Effector memory CD4-positive, alpha-beta T cell (primary cell): Measurements from ENCODE around the gene XPO4.
"Not testable (repeated sequence)": the region's sequence is repeated elsewhere in the genome, so short reads cannot be mapped to it uniquely, and the experiment has no call there.

ENCODE experiments used
- DNase-seq, 3 donors: peaks; one replicate each; pipeline ENCODE4 v3.0.0-alpha.2; 2020
- H3K27ac ChIP-seq: 2 replicates; pipeline ENCODE4 v1.7.0; 2013; ENCODE audit warnings: mild to moderate bottlenecking, low read length, moderate library complexity; ENCODE audit not compliant: insufficient read depth, poor library complexity, severe bottlenecking
- H3K27me3 ChIP-seq: replicated peaks from 2 replicates; pipeline ENCODE4 v1.7.0; 2013; ENCODE audit warnings: mild to moderate bottlenecking, low read length; ENCODE audit not compliant: insufficient read depth, control insufficient read depth, poor library complexity, severe bottlenecking
- H3K36me3 ChIP-seq: 2 replicates; pipeline ENCODE4 v1.7.0; 2013; ENCODE audit warnings: mild to moderate bottlenecking, low read length, moderate library complexity; ENCODE audit not compliant: control insufficient read depth, insufficient read depth
- H3K4me1 ChIP-seq: 2 replicates; pipeline ENCODE4 v1.7.0; 2013; ENCODE audit warnings: low read length, mild to moderate bottlenecking; ENCODE audit not compliant: control insufficient read depth, insufficient read depth, poor library complexity, severe bottlenecking
- H3K4me3 ChIP-seq: 2 replicates; pipeline ENCODE4 v1.7.0; 2013; ENCODE audit warnings: low read length, low read depth, mild to moderate bottlenecking; ENCODE audit not compliant: insufficient read depth, poor library complexity, severe bottlenecking
- H3K9me3 ChIP-seq: 2 replicates; pipeline ENCODE4 v1.7.0; 2013; ENCODE audit warnings: mild to moderate bottlenecking, low read length, moderate library complexity; ENCODE audit not compliant: control insufficient read depth

The XPO4 gene

DNA sequence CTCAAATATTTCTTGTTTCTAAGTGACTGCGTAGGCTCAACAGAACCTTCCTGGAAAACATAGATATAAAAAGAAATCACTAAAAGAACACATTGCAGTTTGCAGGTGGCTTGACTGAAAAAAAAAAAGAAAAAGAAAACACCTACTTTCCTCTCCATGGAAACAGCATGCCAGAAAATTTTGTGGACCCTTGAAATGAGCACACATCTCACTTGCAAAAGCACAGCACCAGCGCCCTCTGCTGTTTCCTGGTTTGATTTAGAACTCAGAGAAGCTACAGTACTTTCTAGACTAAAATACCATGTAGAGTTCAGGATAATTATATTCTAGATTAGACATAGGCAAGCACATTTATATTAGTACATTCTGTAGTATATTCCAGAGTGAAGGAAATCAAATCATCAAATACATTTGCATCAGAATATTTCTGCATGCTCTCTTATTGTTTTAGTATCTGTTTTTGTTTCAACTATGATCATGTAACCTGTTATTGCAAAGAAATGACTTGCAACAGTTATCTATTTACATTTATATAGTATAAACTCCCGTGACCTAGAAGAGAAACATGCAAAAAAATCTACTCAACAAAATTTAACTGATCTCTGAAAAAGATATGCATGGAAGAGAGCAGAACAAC is 22.3 kb upstream of the XPO4 start:
- DNase-seq: peak; percentile 17 to 57 (median 33)
- Histone ChIP-seq H3K4me3 (no peak overlapping the region), H3K27me3 (no peaks in the 10 kb centered on the region), H3K27ac (no peak overlapping the region), H3K9me3 (no peaks in the 10 kb centered on the region), H3K36me3 (no peaks in the 10 kb centered on the region), H3K4me1 (no peaks in the 10 kb centered on the region)

DNA sequence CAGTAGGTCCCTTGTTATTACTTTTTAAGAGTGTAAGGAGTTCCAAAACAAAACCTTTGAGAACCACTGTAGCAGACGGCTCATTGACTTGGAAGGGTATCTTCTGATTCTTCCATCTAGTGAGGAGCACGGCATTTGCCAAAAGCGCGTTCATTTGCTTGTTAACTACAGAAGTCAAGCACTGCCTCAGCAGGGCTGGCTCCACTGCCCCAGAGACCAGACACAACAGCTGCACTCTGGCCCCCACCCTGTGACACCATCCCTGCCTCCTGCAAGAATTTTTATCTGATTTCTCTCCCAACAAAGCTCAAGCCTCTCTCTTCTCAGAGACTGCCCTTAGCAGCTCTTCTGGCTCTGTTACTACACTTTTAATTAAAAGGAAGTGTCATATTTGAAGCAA is 20.7 kb upstream of the XPO4 start:
- DNase-seq: no peak
- Histone ChIP-seq H3K4me3 (no peak overlapping the region), H3K27ac (no peak overlapping the region)

DNA sequence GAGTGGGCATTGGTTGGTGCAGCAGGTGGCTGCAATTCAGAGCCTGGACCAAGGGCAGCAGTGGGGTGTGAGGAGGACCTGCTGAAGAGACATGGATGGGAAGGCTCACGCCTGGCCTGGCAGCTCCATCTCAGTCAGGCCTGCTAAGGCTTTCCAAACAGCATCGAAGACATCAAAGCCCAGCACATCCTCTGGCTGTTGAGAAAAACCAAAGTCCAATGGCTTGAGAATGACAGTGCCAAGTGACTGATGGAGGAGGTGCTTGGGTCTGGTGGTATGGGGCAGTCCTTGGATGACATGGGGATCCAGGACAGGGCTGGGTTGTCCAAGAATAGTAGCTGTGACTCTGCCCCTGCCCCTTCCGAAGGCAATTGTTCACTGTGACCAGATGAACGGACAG is 19.0 kb upstream of the XPO4 start:
- no peaks in the 10 kb centered on the region for H3K36me3 ChIP-seq
- no peak overlapping the region for H3K4me3 ChIP-seq
- no peak overlapping the region for H3K27ac ChIP-seq
- DNase-seq: no peak
- H3K9me3 ChIP-seq: no peaks in the 10 kb centered on the region
- H3K4me1 ChIP-seq: no peaks in the 10 kb centered on the region
- H3K27me3 ChIP-seq: no peaks in the 10 kb centered on the region

More for the DNA sequence above, 20.7 kb upstream of the XPO4 start:
- no peaks in the 10 kb centered on the region for H3K27me3 ChIP-seq
- no peaks in the 10 kb centered on the region for H3K36me3 ChIP-seq
- H3K9me3 ChIP-seq: no peaks in the 10 kb centered on the region
- H3K4me1 ChIP-seq: no peaks in the 10 kb centered on the region

- not testable (repeated sequence) for DNase-seq, H3K36me3 ChIP-seq, H3K27me3 ChIP-seq, H3K9me3 ChIP-seq, H3K27ac ChIP-seq, H3K4me3 ChIP-seq, H3K4me1 ChIP-seq
Measured at GRCh38 chr13:20915676-20916075, 13.1 kb upstream of the XPO4 start.

DNA sequence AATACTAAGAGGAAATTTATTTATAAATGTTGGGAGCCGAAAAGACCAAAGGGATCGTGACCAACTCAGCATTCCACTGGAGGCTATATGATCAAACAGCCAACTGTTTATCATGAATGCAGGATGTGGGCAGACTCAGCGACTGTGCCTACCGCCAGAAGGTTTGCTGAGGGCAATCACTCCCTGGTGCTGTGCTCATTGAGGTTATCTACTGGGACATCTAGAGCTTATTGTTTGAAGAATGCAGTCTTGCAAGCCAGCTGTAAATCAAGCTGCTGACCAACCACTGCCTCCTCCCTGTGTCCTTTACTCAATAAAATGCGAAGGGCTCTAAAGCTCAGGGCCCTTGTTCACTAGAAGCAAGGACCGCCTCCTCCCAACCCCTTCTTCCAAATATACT is 8.5 kb upstream of the XPO4 start:
- no peak overlapping the region for H3K4me3 ChIP-seq
- no peaks in the 10 kb centered on the region for H3K36me3 ChIP-seq
- H3K27me3 ChIP-seq: no peaks in the 10 kb centered on the region
- H3K4me1 ChIP-seq: no peaks in the 10 kb centered on the region
- H3K27ac ChIP-seq: no peak overlapping the region
- DNase-seq: no peak
- H3K9me3 ChIP-seq: no peaks in the 10 kb centered on the region

DNA sequence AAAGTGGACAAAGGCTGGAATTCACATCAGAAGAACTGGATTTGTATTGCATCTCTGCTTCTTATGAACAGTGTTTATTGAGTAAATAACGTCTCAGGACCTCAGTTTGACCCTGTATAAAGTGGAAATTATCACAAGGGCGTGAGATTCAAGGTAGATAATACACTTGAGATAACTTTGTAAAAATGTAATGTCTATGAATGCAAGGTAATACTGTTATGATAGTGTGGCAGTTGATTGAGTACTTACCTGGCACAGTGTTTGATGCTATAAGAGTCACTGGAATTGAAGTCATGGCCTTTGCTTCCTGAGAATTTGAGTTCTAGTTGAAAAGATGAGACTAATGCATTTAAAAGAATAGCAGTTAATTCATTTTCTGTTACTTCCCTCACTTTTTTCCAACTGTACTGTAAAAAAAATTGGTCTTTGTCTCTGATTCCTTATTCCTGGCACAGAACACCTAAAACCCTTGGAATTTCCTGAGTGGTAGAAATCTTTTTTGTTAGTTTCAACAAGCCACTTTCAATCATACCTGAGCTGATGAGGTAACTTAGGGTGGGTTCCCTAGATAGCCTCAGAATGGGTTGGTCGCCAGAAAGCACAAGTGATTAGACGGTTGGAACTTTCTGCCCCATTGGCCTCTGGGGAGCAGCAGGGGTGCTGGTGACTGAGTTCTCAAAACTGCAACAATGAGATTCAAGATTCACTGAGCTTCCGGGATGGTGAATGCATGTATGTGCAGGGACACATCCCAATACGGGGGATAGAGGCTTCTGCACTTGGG is 6.4 kb upstream of the XPO4 start:
- no peak for DNase-seq

DNA sequence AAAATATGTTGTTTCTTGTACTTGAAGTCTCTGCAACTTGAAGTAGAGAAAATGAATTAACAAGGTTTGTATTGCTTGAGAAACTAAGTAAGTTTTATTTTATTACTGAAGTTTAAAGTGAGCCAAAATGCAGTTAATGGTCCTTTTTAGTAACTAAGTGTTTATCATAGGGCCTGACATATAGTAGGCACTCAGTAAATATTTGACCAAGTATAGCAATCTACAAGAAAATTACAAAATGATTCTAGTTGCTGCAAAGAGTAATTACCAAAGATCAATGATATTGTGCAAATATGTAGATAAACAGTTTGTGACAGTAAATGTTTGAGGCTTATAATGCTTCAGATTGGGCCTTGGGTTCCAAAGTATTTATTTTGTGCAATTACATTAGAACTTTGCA is 2.4 kb upstream of the XPO4 start:
- no peaks in the 10 kb centered on the region for H3K4me1 ChIP-seq
- H3K27me3 ChIP-seq: no peaks in the 10 kb centered on the region
- H3K9me3 ChIP-seq: no peaks in the 10 kb centered on the region
- H3K4me3 ChIP-seq: no peak overlapping the region
- no peak for DNase-seq
- H3K36me3 ChIP-seq: no peaks in the 10 kb centered on the region
- H3K27ac ChIP-seq: no peak overlapping the region

More for the DNA sequence above, 6.4 kb upstream of the XPO4 start:
- Histone ChIP-seq H3K27me3 (no peaks in the 10 kb centered on the region), H3K9me3 (no peaks in the 10 kb centered on the region), H3K4me3 (no peak overlapping the region), H3K27ac (no peak overlapping the region), H3K4me1 (no peaks in the 10 kb centered on the region), H3K36me3 (no peaks in the 10 kb centered on the region)

GRCh38 chr13:20903164-20903475 is 574 bp upstream of the XPO4 start:
- H3K27me3 ChIP-seq: no peaks in the 10 kb centered on the region
- no peak for DNase-seq
- H3K36me3 ChIP-seq: peaks cover 6% of the 10 kb centered on the region

GRCh38 chr13:20901668-20902437 is 693 bp downstream of the XPO4 start:
- peak in 2 of 3 donors; percentile 3 to 4 for DNase-seq
- Histone ChIP-seq H3K27me3 (no peaks in the 10 kb centered on the region), H3K4me1 (no peaks in the 10 kb centered on the region), H3K36me3 (peaks cover 6% of the 10 kb centered on the region), H3K9me3 (no peaks in the 10 kb centered on the region), H3K27ac (peak overlapping the region; percentile 88), H3K4me3 (peak overlapping the region; percentile 88)

More at GRCh38 chr13:20903164-20903475, 574 bp upstream of the XPO4 start:
- Histone ChIP-seq H3K9me3 (no peaks in the 10 kb centered on the region), H3K4me1 (no peaks in the 10 kb centered on the region), H3K27ac (peak overlapping the region; percentile 88), H3K4me3 (peak overlapping the region; percentile 59)

GRCh38 chr13:20894245-20894644 is 8.3 kb downstream of the XPO4 start:
- H3K4me3 ChIP-seq: no peak overlapping the region
- no peaks in the 10 kb centered on the region for H3K27me3 ChIP-seq
- H3K27ac ChIP-seq: no peak overlapping the region
- no peak for DNase-seq
- no peaks in the 10 kb centered on the region for H3K9me3 ChIP-seq
- peaks cover under 1% of the 10 kb centered on the region for H3K36me3 ChIP-seq
- no peaks in the 10 kb centered on the region for H3K4me1 ChIP-seq
